GM12872 (cell line): ENCODE measurements around the gene CNTROB.
A peak's percentile ranks its signal among the peaks of the same experiment; 100 is the strongest.

Experiments
- TF ChIP-seq, protein P1 (sequence below): IDR thresholded peaks from 3 replicates; pipeline ENCODE4 v1.5.1; 2011; ENCODE audit warnings: low read depth, mild to moderate bottlenecking, low read length, moderate library complexity; ENCODE audit not compliant: insufficient read depth

CNTROB gene

DNA sequence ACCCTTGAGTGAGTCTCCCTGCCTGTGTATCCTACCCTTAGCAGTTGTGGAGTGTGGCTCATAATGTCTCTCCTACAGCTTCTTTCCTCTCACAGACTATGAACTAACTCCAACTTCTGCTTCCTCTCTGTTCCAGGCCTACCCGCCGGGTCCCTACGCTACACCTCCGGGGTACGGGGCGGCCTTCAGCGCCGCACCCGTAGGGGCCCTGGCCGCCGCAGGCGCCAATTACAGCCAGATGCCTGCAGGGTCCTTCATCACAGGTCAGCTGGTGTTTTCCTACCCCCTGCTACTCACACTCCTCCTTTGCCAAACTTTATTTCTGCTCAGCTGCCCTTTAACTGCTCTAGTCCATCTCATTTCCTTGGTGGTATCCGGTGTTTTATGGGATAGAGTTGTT is 21.3 kb upstream of the CNTROB start:
- TF ChIP-seq, protein P1, sequence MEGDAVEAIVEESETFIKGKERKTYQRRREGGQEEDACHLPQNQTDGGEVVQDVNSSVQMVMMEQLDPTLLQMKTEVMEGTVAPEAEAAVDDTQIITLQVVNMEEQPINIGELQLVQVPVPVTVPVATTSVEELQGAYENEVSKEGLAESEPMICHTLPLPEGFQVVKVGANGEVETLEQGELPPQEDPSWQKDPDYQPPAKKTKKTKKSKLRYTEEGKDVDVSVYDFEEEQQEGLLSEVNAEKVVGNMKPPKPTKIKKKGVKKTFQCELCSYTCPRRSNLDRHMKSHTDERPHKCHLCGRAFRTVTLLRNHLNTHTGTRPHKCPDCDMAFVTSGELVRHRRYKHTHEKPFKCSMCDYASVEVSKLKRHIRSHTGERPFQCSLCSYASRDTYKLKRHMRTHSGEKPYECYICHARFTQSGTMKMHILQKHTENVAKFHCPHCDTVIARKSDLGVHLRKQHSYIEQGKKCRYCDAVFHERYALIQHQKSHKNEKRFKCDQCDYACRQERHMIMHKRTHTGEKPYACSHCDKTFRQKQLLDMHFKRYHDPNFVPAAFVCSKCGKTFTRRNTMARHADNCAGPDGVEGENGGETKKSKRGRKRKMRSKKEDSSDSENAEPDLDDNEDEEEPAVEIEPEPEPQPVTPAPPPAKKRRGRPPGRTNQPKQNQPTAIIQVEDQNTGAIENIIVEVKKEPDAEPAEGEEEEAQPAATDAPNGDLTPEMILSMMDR, result no peak

DNA sequence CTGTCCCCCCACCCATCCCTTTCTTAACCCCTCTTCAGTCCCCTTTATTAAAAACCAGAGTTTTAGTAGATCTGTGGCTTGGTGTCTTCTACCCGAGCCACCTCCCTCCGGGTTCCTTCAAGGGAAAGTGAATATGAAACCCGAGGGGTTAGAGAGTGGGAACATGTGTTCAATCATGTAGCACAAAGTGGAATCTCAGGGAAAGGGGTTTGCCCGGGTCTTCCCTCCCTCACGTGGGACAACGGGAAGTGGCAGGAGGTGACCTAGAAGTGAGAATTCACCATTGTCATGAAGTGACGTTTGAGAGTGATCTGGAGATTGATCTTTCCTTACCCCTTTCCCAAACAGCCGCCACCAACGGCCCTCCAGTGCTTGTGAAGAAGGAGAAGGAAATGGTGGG is 20.9 kb upstream of the CNTROB start:
- TF ChIP-seq, protein P1, result no peak

DNA sequence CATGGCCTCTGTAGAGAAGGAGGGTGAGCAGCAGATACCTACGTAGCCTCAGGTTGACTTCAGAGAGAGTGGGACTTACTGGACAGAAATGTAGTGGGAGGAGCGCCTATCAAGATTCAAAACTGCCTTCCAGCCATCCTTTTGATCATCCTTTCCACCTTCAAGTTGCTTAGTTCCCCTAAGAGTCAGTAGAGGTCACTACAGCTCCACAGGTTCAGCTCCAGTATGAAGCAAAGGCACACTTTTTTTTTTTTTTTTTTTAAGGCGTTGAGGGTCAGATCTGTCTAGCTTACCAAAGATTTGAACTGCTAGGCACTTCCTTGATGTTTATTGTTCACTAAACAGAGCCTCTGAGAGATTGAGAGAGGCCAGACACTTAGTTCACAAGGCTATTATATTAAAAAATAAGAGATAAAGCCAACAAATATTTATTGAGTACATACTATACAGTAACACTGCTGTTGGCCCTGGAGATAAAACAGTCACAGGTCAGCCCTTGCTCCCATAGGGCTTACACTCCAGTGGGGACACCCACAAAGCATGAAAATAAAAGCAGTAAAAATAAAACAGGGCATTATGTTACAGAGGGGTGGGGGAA is 19.0 kb upstream of the CNTROB start:
- TF ChIP-seq, protein P1, result peak; percentile 84

DNA sequence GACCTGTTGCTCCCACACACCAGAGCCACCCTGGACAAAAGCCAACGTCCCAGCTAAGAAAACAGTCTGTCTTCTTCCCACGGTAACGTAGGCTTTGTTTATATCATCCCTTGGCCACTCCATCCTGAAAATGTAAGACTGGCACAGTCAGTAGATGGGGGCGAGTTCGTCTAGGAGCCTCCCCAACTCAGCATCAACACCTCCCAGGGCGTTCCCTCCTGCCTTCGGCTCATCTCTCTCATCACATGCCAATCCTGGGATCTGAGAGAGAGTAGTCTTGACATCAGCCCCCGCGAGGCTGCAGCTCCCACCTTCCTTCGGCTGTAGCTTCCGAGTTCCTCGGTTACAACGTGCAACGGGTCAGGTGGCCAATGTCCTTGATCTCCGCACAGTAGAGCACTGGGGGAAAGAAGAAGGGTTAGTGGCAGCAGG is 16.8 kb upstream of the CNTROB start:
- TF ChIP-seq, protein P1, result no peak

DNA sequence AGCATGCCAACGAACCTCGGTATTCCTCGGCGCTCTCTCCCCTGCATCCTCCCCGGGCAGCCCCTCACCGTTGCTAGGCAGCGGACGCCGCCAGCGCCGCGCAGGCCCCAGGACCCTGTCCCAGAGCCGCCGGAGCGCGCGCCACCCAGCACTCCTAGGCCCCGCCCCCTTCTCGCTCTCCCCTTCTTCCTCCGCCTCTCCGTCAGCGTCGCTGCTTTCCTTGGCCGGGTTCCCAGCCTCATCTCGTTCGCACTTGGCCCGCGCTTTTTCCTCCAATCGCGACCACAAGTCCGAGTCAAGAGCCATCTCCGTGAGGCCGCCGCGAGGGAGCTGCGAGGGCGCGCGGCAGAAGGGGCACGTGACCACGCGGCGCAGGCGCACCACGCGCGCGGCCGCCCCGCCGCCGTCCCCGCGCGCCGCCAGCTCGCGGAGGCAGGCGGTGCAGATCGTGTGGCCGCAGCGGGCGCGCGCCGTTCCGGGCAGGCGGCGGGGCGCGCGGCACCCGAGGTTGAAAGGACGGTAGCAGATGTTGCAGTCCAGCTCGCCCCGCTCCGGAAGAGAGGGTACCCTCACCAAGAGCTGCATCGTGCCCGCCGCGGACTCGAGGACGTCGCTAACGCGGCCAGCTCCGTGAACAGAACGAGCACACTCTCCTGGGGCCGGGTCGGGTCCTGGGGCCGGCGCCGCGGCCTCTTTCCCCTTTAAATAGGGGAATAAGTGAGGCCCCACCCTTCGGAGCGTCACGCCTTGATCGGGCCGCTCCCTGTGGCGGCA is 16.2 kb upstream of the CNTROB start, which contains the start of gene RNF227:
RNF227 (minus strand) TSS at position 679 of the 774 bp plus-strand sequence; CDS start at position 585, 94 bp downstream.
- TF ChIP-seq, protein P1, result no peak

DNA sequence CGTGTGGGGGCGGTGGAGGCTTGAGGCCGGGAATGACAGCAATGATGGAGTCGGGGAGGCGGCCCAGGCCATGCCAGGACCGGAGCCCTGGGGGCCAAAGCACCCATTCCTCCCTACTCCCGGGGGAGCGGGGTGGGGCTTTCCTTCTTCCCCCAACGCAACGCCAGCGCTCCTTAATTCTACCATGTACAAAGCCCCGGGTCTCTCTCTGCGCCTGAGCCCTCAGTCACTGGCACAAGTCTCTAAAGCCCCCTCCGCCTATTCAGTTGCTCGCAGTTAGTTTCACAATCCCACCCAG is 15.7 kb upstream of the CNTROB start:
- TF ChIP-seq, protein P1, result no peak

DNA sequence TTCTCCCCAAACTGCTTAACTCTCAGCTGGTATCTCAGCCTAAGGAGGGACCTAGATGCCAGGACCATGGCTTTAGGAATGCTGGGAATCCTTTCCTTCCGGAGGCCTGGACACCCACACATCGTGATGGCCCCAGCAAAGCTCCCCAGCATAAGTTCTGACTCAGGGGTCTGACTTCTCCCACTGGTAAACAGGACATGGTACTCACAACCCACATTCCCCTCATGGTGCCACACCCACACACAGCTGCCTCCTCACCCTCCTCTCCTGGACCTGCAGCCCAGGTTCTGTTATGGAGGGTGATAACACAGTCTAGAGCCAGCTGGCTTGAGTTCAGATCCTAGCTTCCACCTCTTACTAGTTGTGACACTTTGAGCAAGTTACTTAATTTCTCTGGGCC is 15.2 kb upstream of the CNTROB start:
- TF ChIP-seq, protein P1, result no peak
